K562 (cell line): ENCODE results near the gene SOBP. TPM values are rescaled to one million over a fixed set of nuclear protein-coding genes. Genes with fewer than 3 reads are reported as not detected.

Source experiments
- ATAC-seq: fragments of 200-7000 bp; cut with Tn5 transposase; 3 replicates; pipeline ENCODE4 v1.9.1; 2020; ENCODE audit warnings: moderate library complexity
- BruUV-seq: library from RNA; stranded (reverse); fragments of 400-500 nt; replicated peaks from 2 replicates; lab custom pipeline; 2021; lab: Mats Ljungman, UMichigan
- CTCF ChIA-PET: fragments of 300-600 bp; formaldehyde crosslinking; extraction: SDS; loops from one replicate; lab custom pipeline; 2021; ENCODE audit warnings: low intra/inter-chr PET ratio; lab: Yijun Ruan, JAX
- POLR2A ChIA-PET: fragments of 300-600, 350-650 bp; sonication (Branson Sonifier 250); formaldehyde crosslinking; extraction: SDS; loops from one replicate; lab custom pipeline; 2021; ENCODE audit warnings: antibody characterized with exemption, inconsistent platforms; lab: Yijun Ruan, JAX
- DNase-seq, 4 experiments: peaks; one replicate each; pipeline versions ENCODE4 v3.0.0 to v3.0.0-alpha.2; 2011 to 2018; ENCODE audit warnings: low spot score in 3 of 4, mixed read lengths in 3 of 4; ENCODE audit errors: extremely low read depth in 1 of 4
- FAIRE-seq: peaks from 2 replicates; lab custom pipeline; 2011; peaks lifted over from hg19 to GRCh38; lab: Jason Lieb, UNC
- H2AFZ ChIP-seq: 2 replicates; pipeline ENCODE4 v1.6.0; 2011; ENCODE audit warnings: low read depth, low read length, control low read depth, inconsistent platforms
- H3K27ac ChIP-seq: fragments of 200-600 bp; 3 replicates; pipeline ENCODE4 v1.8.0; 2011; ENCODE audit warnings: low read depth, mild to moderate bottlenecking, control low read depth, inconsistent platforms, low read length, moderate library complexity, mixed read lengths; ENCODE audit errors: extremely low read depth
- H3K27me3 ChIP-seq, 2 experiments: fragments of 300-600 bp in 1 of 2; 2 replicates in 1 of 2; 3 replicates in 1 of 2; pipeline versions ENCODE4 v1.6.0 to v1.8.0; 2011; ENCODE audit warnings: inconsistent platforms in 2 of 2, low read length in 2 of 2, mild to moderate bottlenecking in 1 of 2, mixed read lengths in 1 of 2, moderate library complexity in 1 of 2; ENCODE audit not compliant: control insufficient read depth in 2 of 2, insufficient read depth in 2 of 2
- H3K36me3 ChIP-seq: fragments of 300-600 bp; 3 replicates; pipeline ENCODE4 v1.8.0; 2011; ENCODE audit warnings: mild to moderate bottlenecking, low read length, inconsistent platforms; ENCODE audit not compliant: control insufficient read depth, insufficient read depth
- H3K4me1 ChIP-seq, 2 experiments: fragments of 200-600 bp in 1 of 2; replicated peaks in 1 of 2; 2 replicates in 1 of 2; 3 replicates in 1 of 2; pipeline versions ENCODE4 v1.5.1 to v1.8.0; 2011; ENCODE audit warnings: inconsistent platforms in 2 of 2, low read length in 2 of 2, mild to moderate bottlenecking in 1 of 2, mixed read lengths in 1 of 2, moderate library complexity in 1 of 2; ENCODE audit not compliant: control insufficient read depth in 2 of 2, insufficient read depth in 2 of 2
- H3K4me2 ChIP-seq: 2 replicates; pipeline ENCODE4 v1.6.1; 2011; ENCODE audit warnings: low read length, control low read depth, inconsistent platforms, mixed read lengths; ENCODE audit not compliant: insufficient read depth
- H3K4me3 ChIP-seq: fragments of 200-600 bp; sonication (generic), shearing (Covaris generic); 2 replicates; pipeline ENCODE4 v1.5.1; 2016; ENCODE audit warnings: control low read depth, inconsistent platforms
- H3K79me2 ChIP-seq: fragments of 200-600 bp; 3 replicates; pipeline ENCODE4 v1.8.0; 2011; ENCODE audit warnings: low read length, inconsistent platforms; ENCODE audit not compliant: control insufficient read depth, insufficient read depth
- H3K9ac ChIP-seq, 2 experiments: 2 replicates each; pipeline versions ENCODE4 v1.6.0 to v1.6.1; 2011; ENCODE audit warnings: low read depth in 2 of 2, low read length in 2 of 2, control low read depth in 1 of 2, inconsistent platforms in 1 of 2, mild to moderate bottlenecking in 1 of 2, mixed read lengths in 1 of 2; ENCODE audit not compliant: insufficient read depth in 1 of 2
- H3K9me1 ChIP-seq: one replicate; pipeline ENCODE4 v1.6.0; 2011; ENCODE audit warnings: inconsistent platforms, mild to moderate bottlenecking, low read length, moderate library complexity; ENCODE audit not compliant: control insufficient read depth, insufficient read depth
- H3K9me3 ChIP-seq: replicated peaks from 2 replicates; pipeline ENCODE4 v1.5.1; 2011; ENCODE audit warnings: low read depth, low read length, inconsistent platforms; ENCODE audit not compliant: control insufficient read depth, insufficient read depth
- H4K20me1 ChIP-seq: replicated peaks from 2 replicates; pipeline ENCODE4 v1.6.1; 2011; ENCODE audit warnings: low read length, inconsistent platforms, mixed read lengths; ENCODE audit not compliant: control insufficient read depth, insufficient read depth
- ARID1B ChIP-seq: fragments of 450-650 bp; IDR thresholded peaks from 2 replicates; pipeline ENCODE4 v1.6.1; 2016; ENCODE audit warnings: antibody characterized with exemption, mild to moderate bottlenecking, inconsistent platforms
- ASH1L ChIP-seq: fragments of 450-650 bp; IDR thresholded peaks from 2 replicates; pipeline ENCODE4 v1.6.1; 2018; ENCODE audit warnings: borderline replicate concordance, mild to moderate bottlenecking, low read depth; ENCODE audit not compliant: partially characterized antibody
- CBFA2T2 ChIP-seq: fragments of 450-650 bp; conservative IDR thresholded peaks from 2 replicates; pipeline ENCODE4 v1.6.1; 2017; ENCODE audit warnings: mild to moderate bottlenecking
- FOXK2 ChIP-seq, 2 experiments: fragments of 450-650 bp; IDR thresholded peaks in 1 of 2; conservative IDR thresholded peaks in 1 of 2; 2 replicates each; pipeline ENCODE4 v1.6.1; 2016; ENCODE audit warnings: low read depth in 2 of 2, mild to moderate bottlenecking in 1 of 2
- HLTF ChIP-seq: fragments of 450-650 bp; IDR thresholded peaks from 2 replicates; pipeline ENCODE4 v1.6.1; 2016
- HMG20B ChIP-seq: fragments of 250-450 bp; sonication (Bioruptor Pico); IDR thresholded peaks from 2 replicates; pipeline ENCODE4 v1.5.0; 2021; ENCODE audit warnings: mild to moderate bottlenecking
- JUND ChIP-seq, 2 experiments: IDR thresholded peaks; 2 replicates in 1 of 2; 3 replicates in 1 of 2; pipeline ENCODE4 v1.6.1; 2011; ENCODE audit warnings: borderline replicate concordance in 2 of 2, low read depth in 2 of 2, low read length in 2 of 2, improper control_type of control experiment in 1 of 2, missing biosample characterization in 1 of 2, missing genetic modification characterization in 1 of 2, missing genetic modification reagents in 1 of 2
- MEF2D ChIP-seq: conservative IDR thresholded peaks from 2 replicates; pipeline ENCODE4 v1.6.1; 2016; ENCODE audit warnings: low read depth, missing genetic modification characterization, missing compliant biosample characterization
- MYNN ChIP-seq, 2 experiments: sonication (generic); formaldehyde crosslinking in 1 of 2; IDR thresholded peaks; 2 replicates each; pipeline versions ENCODE4 v1.5.0 to v1.6.1; 2016 to 2020; ENCODE audit warnings: antibody characterized with exemption in 1 of 2, missing genetic modification reagents in 1 of 2
- POLR3G ChIP-seq: IDR thresholded peaks from 2 replicates; pipeline ENCODE4 v1.6.1; 2011; ENCODE audit not compliant: insufficient read length, insufficient replicate concordance; ENCODE audit errors: extremely low read depth
- RBBP5 ChIP-seq: fragments of 200-600 bp; sonication (generic); IDR thresholded peaks from 2 replicates; pipeline ENCODE4 v1.6.1; 2012; ENCODE audit warnings: borderline replicate concordance, mild to moderate bottlenecking, low read length, control low read depth, inconsistent platforms; ENCODE audit not compliant: insufficient read depth, poor library complexity, severe bottlenecking
- RBM39 ChIP-seq: fragments of 200-400 bp; formaldehyde crosslinking; optimal IDR thresholded peaks from 2 replicates; pipeline ENCODE3; 2018; ENCODE audit warnings: low read depth, low read length
- SMARCA4 ChIP-seq: fragments of 450-650 bp; IDR thresholded peaks from 2 replicates; pipeline ENCODE4 v1.6.1; 2016
- SRSF3 ChIP-seq: fragments of 200-400 bp; formaldehyde crosslinking; IDR thresholded peaks from 2 replicates; pipeline ENCODE4 v1.6.1; 2016; ENCODE audit warnings: mild to moderate bottlenecking, low read length, moderate library complexity; ENCODE audit not compliant: insufficient read depth
- XRCC4 ChIP-seq: IDR thresholded peaks from one replicate; pipeline ENCODE4 v1.6.1; 2011; ENCODE audit not compliant: insufficient read depth, insufficient read length; ENCODE audit errors: extremely low read depth
- ZNF644 ChIP-seq: fragments of 200-800 bp; sonication (Bioruptor generic); IDR thresholded peaks from 2 replicates; pipeline ENCODE4 v1.6.1; 2016; ENCODE audit warnings: low read depth, missing genetic modification characterization, missing compliant biosample characterization
- WGBS: fragments of 100-300 bp; shearing (Covaris generic); methylation state at CpG from one replicate; pipeline ENCODE4 v1.1.6; 2016; ENCODE audit warnings: low coverage, mixed read lengths; ENCODE audit not compliant: insufficient coverage; ENCODE audit errors: missing lambda C conversion rate; 5-methylcytosine and 5-hydroxymethylcytosine counted together
- in situ Hi-C: fragments of 300-500 bp; cut with MboI; formaldehyde crosslinking; loops from 4 replicates; pipeline ENCODE4 v1.15.0; 2018; ENCODE audit warnings: inconsistent platforms, mixed read lengths
- intact Hi-C: fragments of 100-400 bp; cut with micrococcal nuclease; formaldehyde crosslinking; loops from 2 replicates; pipeline ENCODE4 v1.14.2; 2022
- polyA plus RNA-seq, 8 experiments: library from polyadenylated mRNA; depleted of rRNA in 4 of 8; stranded (reverse) in 5 of 8; unstranded in 3 of 8; fragments of >200 nt; fragmentation: Nextera tagmentation in 2 of 8; fragmentation: Illumina TruSeq in 1 of 8; extraction: Ambion mirVana in 2 of 8; extraction: Trizol in 1 of 8; gene quantifications; 2 replicates each; pipeline versions ENCODE4 v1.2.1 to v1.2.3, GENCODE V29; 2011 to 2014; ENCODE audit warnings: inconsistent platforms in 1 of 8, missing spikeins in 1 of 8
- total RNA-seq, 7 experiments: library from RNA; depleted of rRNA in 6 of 7; stranded (reverse); fragments of >200 nt in 6 of 7; fragmentation: Illumina TruSeq in 2 of 7; extraction: Trizol in 2 of 7; gene quantifications; 2 replicates each; pipeline versions ENCODE4 v1.2.1 to v1.2.3, GENCODE V29; 2011 to 2021; ENCODE audit warnings: low replicate concordance in 1 of 7
- TF ChIP-seq, protein P1 (sequence below), 2 experiments: fragments of 250-450 bp in 1 of 2; fragments of 450-650 bp in 1 of 2; sonication (Bioruptor Pico) in 1 of 2; IDR thresholded peaks; 2 replicates each; pipeline versions ENCODE4 v1.6.1 to v1.8.0; 2016 to 2021; ENCODE audit warnings: mild to moderate bottlenecking in 2 of 2, moderate library complexity in 2 of 2, missing compliant biosample characterization in 1 of 2, missing genetic modification characterization in 1 of 2
- TF ChIP-seq, protein P2 (sequence below): fragments of 250-450 bp; sonication (Bioruptor Pico); IDR thresholded peaks from 2 replicates; pipeline ENCODE4 v1.4.0; 2020; ENCODE audit warnings: mild to moderate bottlenecking

The SOBP gene
- total and polyA plus RNA-seq, 9 of the 15 experiments (the other 6 are each of a cell fraction or from before 2014, with no cell fraction given) = 0.16 TPM; not detected in 8

DNA sequence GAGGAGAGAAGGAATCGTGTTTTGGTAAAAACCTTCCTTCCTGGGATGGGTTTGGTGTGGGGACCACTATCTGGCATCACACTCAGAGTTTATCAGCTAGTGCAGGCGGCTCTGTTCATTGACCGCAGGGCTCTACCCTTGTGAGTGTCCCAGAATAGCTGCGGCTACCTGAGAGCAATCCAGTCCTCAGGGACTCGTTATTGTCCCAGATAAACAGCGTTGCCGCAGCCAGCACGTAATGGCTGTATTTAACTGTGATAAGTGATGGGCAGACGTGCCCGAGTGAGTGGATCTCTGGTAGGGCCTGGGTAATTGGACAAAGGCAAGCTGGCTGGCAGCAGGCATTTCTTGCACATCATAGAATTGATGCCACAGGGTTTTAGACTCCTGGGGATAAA lies 163.3 kb downstream of the SOBP start:
- peaks cover 0 to 6% of the 10 kb centered on the region in 2 experiments; a peak in 2 of 5 replicates for H3K4me1 ChIP-seq
- no peak for TF ChIP-seq FOXK2 (conservative IDR thresholded peaks at IDR 0.05 in 1 of 2, IDR thresholded peaks at IDR 0.05 in 1 of 2; ENCODE audit: low read depth in 2 of 2)
- TF ChIP-seq POLR3G = no peak
- 0 out of 2 replicates have a peak, but pooled peaks have one; percentile 22 for TF ChIP-seq MYNN (IDR thresholded peaks at IDR 0.05)
- TF ChIP-seq MYNN (CRISPR knock-in tag; IDR thresholded peaks at IDR 0.05) = no peak
- TF ChIP-seq RBBP5 = no peak
- TF ChIP-seq ARID1B = peak; percentile 88
- TF ChIP-seq XRCC4 = no peak
- no peak for TF ChIP-seq ASH1L
- TF ChIP-seq, protein P1, sequence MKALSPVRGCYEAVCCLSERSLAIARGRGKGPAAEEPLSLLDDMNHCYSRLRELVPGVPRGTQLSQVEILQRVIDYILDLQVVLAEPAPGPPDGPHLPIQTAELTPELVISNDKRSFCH (CRISPR knock-in tag; IDR thresholded peaks at IDR 0.05) = no peak
- TF ChIP-seq, protein P1 (tag; IDR thresholded peaks at IDR 0.05) = peak; percentile 79; the same call in 1 of the 2 replicates
- no peak for TF ChIP-seq ZNF644 (tag)
- TF ChIP-seq JUND (IDR thresholded peaks at IDR 0.05; ENCODE audit: borderline replicate concordance, low read depth, low read length) = 0 out of 2 replicates have a peak, but pooled peaks have one; percentile 24
- no peak; the same call in 2 of the 3 replicates for TF ChIP-seq JUND (tag; IDR thresholded peaks at IDR 0.05; ENCODE audit: borderline replicate concordance, low read depth, low read length)
- TF ChIP-seq MEF2D (tag) = peak; percentile 97
- no peak for TF ChIP-seq HLTF
- no peak for TF ChIP-seq RBM39
- no peak for TF ChIP-seq HMG20B (CRISPR knock-in tag)
- TF ChIP-seq, protein P2, sequence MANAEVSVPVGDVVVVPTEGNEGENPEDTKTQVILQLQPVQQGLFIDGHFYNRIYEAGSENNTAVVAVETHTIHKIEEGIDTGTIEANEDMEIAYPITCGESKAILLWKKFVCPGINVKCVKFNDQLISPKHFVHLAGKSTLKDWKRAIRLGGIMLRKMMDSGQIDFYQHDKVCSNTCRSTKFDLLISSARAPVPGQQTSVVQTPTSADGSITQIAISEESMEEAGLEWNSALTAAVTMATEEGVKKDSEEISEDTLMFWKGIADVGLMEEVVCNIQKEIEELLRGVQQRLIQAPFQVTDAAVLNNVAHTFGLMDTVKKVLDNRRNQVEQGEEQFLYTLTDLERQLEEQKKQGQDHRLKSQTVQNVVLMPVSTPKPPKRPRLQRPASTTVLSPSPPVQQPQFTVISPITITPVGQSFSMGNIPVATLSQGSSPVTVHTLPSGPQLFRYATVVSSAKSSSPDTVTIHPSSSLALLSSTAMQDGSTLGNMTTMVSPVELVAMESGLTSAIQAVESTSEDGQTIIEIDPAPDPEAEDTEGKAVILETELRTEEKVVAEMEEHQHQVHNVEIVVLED (CRISPR knock-in tag) = no peak
- TF ChIP-seq SMARCA4 = peak; percentile 68; the same call in 1 of the 2 replicates
- TF ChIP-seq SRSF3 = no peak
- peak; percentile 82 for TF ChIP-seq CBFA2T2

More for the DNA sequence above, 163.3 kb downstream of the SOBP start:
- ChIA-PET CTCF (no interaction called here), POLR2A (interaction anchor here (0.6 to 0.7 kb wide), 2 partner anchors 26 to 37 kb away, joined by 3 read pairs; no protein-coding TSS in a partner anchor)
- WGBS = 0% methylated on average over 10 of the region's 10 CpGs
- Histone ChIP-seq H3K9me3 (no peaks in the 10 kb centered on the region; the same call in 1 of the 2 replicates), H3K9ac (no peak overlapping the region), H4K20me1 (no peaks in the 10 kb centered on the region; the same call in 1 of the 2 replicates), H3K79me2 (no peaks in the 10 kb centered on the region), H3K4me3 (no peak overlapping the region), H3K27me3 (peaks cover 13 to 17% of the 10 kb centered on the region in 2 experiments; a peak in 3 of 5 replicates), H3K9me1 (no peaks in the 10 kb centered on the region), H3K36me3 (no peaks in the 10 kb centered on the region), H2AFZ (no peak overlapping the region), H3K27ac (no peak overlapping the region), H3K4me2 (peak overlapping the region; percentile 35)
- ATAC-seq = peak; percentile 90
- BruUV-seq = no TSS peak
- peak; percentile 93 for FAIRE-seq
- peak in 3 of 4 experiments; percentile 21 to 74 (median 67) for DNase-seq
- in situ Hi-C loops (no loop called here), intact Hi-C loops (loop anchor here (10.0 kb wide), 1 partner anchor 468 kb away; no protein-coding TSS in a partner anchor)
